ENCODE results near the gene HPGD.

HPGD gene
- 6.8 to 56.9 (median 22.8) reads per million in 17 experiments for total RNA-seq

DNA sequence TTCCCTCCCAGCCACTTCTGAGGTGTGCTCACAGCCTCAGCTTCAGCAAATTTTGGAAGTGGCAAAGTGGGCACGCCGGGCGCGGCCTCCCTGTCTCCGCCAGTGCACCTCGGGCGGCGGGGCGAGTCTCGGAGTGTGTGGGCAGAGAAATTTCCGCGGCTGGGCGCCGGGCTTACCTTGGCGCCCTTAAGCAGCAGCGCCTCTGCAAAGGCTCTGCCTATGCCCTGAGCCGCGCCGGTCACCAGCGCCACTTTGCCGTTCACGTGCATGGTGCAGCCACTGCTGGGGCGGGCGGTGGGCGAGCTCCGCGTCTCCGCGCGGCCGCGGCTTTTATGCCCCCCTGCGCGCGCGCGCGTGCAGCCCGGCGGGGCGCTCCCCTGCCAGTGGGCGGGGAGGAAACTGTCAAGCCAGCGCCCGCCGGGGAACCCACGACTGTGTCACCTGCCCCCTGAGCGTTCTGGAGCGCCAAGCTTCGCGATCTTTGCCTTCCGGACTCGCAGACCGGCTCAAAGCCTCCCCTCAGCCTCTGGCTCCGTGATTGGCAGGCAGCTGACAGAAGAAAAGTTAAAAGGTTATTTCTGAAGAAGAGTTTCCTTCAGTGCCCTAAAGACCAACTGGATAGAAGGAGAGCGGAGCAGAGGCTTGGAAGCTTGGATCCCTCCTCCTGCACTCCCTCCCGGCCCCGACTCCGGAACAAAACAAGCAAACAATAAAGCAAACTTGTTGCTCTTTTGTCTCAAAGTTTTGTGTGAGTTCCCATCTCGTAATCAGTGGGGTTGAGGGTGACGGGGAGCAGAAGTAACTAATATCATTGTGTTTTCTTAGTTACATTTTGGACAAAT, at the start of gene HPGD:
HPGD (minus strand) TSS at position 306 of the 842 bp plus-strand sequence; CDS start at position 269, 37 bp downstream.
- DNase-seq = peak; percentile 75 to 85 (median 80)

DNA sequence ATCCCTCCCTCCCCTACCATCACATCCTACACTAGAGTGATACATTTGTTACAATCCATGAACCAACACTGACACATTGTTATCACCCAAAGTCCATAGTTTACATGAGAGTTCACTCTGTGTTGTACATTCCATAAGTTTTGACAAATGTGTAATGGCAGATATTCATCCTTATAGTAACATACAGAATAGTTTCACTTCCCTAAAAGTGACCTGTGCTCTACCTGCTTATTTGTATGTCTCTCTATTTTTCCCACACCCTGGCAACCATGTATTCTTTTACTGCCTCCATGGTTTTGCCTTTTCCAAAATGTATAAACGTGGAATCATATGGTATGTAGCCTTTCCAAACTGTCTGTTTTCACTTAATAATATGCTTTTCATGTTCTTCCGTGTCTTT, 42.2 kb upstream of the HPGD start:
- DNase-seq = no peak

DNA sequence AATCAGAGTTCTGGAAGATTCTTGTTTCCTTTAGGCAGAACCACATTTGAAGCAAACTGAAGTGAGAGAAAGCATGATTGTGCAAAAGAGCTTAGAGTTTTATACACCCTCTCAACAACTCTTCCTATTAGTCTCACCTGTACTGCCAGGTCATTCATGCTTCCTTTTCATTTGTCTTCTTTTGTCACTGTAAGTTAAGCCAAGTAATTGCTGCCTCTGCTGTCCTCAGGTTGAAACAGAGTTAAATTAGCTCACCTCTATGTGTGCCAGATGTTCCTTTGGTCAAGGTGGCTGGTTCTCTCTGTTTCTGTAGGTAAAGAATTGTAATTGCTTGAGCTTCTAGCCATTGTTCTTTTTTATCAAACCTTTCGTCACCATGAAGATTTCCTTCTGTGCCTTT, 41.1 kb upstream of the HPGD start:
- DNase-seq = no peak

DNA sequence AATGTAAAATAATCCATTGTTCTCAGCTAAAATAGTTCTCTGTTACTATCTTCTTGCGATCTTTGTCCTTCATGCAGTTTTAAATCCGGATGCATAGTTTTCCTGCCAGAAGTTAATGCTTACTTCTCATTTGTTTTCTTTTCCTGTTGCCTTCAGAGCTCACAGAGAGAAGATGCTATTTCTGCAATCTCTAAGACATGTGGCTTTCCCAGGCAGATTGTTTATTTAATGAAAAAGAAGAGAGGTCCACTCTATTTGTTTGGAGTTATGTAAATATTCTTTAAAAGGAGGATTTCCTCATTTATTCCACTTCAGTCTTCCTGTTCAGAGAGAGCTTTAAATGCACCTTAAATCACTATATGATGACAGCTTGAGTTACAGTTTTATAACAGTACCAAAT, 39.3 kb upstream of the HPGD start:
- no peak for DNase-seq

DNA sequence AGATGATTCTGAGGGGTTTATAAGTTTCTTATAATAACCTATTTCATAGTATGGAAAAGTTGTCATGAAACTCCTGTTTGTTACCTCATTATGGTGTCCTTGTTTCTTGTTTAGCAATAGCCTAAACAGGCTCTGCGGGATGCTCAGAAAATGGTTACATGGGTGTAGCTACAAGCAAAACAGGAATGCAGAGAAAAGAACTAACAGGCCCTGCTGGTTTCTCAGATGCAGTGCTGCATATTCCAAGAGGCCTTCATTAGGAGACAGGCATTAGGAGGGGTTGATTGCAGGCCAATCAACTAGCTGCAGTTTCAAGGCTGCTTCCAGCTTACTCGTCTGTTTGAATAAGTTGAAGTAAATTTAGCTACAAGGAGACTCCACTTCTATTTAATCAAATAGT, 37.6 kb upstream of the HPGD start:
- DNase-seq = no peak

DNA sequence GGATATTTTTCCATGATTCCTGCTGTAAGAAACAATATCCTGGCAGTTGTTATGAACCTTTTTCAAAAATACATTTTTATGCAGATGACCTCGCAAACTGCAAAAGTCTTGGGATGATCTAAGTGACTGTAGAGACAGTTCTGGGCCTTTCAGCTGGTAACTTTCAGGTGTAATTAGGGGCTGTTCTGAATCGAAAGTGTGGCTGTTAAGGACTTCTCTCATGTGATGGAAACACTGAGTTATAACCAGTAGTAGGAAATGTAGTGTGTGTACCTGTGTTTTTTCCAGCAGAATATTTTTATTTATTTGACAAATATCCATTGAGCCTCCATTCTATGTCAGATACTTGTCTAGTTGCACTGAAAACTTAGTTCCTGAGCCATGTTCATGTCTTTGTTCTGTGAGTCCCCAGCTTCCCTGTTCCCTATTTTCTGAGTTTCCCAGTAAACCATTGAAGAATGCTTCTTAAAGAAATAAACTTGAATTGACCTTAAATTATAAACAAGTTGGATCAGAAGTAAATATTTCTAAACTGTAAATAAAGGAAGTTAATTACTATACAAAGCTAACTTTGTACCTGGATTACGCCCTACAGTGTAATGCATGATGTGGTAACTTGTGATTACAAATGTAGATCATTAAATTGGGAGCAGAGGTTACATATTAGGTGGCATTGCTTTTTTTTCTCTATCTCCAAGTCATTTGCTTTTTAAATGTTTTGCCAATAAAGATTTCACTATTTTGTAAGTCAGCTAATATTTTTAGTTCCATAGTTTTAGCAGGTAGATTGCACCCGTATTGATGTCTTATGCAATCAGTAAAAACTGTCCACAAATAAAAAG, 33.7 kb upstream of the HPGD start:
- no peak for DNase-seq

DNA sequence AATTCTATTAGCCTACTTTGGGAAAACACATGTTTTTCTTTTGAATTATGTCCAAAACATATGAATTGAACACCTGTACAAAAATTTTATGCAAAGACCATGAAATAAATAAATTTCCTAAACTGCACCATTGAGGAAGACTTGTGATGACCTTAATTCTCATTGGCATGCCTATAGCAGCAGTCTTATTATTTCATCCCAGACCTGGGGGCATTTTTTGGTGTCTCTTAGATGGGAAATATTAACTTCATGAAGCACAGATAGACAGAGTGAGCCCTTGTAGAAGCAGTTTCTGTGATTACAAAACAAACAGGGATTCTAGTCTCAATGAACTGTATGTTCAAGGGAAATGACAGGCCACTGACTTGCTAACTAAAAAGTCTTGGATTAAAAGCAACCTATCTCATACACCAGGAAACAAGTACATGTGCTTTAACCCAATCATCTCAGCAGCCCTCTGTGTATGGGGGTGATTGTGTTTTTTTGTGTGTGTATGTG, 32.0 kb upstream of the HPGD start:
- DNase-seq = no peak

DNA sequence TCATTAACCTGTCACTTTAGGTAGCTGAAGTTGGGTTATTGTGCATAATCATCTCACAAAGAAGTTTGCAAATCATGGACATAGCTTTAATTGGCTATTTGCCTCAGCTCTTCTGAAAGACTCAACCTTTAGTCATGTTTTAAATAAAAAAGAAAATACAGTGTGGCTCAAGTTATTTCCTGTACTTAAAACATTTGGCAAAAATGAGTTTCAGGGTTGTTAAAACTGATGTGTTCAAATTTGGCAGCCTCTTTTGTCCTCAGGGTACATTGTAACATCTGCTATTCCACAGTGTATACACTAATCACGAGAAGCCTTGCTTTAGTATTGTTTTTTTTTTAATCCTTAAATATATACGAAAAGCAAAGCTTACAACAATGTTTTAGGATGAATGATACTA, 31.5 kb upstream of the HPGD start:
- DNase-seq = no peak

DNA sequence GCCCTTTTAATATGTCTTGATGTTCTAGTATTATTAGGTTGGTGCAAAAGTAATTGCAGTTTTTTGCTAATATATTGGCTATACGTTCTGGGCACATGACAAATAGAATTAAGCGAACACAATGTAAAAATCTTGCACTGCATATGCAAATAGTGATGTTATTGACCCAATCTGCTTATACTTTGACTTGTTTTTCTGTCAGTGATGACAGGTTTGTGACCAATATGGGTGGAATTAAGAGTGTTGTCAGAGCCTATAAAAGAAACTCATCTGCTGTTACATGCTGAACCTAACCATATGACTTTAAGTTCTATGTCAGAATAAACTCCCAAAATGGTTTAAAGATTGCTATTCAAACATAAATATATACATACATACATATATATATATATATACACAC, 30.7 kb upstream of the HPGD start:
- no peak for DNase-seq

DNA sequence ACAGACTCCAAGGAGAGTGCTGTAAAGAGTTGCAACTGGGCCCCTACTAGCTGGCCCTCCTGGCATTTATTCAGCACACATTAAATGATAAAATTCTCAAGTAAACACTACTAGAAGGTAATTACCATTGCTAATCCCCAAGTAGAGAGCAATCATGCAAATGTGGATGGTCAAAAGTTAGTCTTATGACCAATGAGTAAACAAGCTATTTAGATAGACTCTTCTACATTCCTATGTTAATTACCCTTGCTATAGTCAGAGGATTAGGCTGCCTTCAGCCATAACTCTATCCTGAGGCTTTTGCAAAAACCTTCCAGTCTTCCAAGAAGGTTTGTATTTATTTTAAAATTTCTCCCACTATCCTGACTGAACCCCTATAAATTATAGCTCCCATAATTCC, 28.3 kb upstream of the HPGD start:
- no peak for DNase-seq

DNA sequence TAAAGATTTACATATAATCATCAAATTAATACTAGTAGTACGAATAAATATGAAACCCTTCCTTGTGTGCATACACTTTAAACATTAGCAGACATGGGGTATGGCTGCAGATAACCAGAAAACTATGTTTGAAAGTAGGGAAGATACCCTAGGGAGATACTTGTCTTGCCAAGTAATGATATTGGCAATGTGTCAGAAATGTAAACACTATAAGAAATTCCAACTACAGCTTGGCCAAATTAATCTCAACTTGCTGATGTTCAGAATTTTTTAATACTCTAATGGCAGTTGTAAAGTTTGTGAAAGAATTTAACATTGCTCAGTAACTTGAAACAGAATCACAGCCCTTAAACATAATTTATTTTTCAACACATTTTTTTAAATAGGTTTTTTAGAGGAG, 27.4 kb upstream of the HPGD start:
- no peak for DNase-seq

DNA sequence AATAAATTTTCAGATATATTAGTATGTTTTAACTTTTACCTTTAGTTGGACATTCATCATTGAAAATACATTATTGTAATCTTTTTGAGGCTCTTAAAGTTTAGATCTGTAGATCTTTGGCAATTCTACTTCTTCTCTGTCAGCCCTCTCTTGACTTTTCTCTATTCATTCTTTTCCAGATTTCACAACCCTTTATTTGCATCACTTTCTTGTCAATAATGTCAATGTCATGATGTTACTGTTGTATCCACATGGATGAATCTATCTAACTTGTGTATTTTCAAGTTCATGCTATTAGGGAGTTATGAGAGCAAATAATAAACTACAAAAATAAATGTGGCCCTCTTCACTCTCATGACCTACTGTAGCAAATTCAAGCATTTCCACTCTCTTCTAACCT, 23.0 kb upstream of the HPGD start:
- DNase-seq = no peak

DNA sequence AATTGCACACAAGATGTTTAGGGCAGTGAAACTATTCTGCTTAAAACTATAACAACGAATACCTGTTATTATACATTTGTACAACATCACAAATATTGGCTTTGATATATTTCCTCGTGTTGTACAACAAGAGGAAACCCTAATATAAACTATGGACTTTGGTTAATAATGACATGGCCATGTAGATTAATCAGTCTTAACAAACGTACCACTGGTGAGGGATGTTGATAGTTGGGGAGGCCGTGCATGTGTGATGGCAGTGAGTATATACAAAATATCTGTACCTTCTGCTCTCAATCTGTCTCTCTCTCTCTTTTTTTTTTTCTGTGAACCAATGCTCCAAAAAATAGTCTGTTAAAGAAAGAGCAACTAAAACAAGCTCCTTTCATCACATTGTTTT, 22.2 kb upstream of the HPGD start:
- no peak for DNase-seq

DNA sequence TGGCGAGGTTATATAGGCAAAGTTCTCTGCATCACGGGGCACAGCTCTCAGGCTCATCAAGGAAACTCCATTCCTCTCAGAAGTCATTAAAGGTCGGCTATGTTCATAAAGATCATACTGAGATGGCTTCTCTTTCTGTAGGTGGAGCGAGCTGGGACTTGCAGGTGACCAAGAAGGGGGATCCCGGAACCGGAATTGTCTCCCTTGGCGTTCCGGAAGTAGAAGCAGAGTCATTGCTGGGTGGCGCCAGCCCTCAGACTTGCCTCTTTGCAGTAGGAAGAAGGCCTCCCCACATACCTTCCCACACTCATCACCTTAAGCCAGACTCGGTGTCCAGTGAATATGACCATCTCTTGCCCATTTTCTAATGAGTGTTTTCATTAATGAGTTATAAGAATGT, 17.9 kb upstream of the HPGD start:
- no peak for DNase-seq

DNA sequence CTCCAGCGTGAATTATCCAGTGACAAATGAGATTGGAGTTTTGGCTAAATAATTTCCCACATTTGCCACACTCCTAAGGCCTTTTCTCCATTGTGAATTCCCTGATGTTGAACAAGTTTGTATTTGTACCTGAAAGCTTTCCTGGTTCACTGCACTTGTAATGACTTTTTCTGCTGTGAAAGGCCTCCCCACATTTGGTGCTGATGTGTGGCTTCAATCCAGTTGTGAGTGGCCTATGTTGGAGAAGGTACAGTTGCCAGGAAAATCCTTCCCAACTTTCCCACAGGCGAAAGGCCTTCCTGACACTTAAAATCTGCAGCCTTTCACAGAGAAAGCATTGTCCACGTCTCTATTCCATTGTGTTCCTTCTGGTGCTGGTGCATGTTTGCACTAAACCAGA, 17.3 kb upstream of the HPGD start:
- DNase-seq = no peak

DNA sequence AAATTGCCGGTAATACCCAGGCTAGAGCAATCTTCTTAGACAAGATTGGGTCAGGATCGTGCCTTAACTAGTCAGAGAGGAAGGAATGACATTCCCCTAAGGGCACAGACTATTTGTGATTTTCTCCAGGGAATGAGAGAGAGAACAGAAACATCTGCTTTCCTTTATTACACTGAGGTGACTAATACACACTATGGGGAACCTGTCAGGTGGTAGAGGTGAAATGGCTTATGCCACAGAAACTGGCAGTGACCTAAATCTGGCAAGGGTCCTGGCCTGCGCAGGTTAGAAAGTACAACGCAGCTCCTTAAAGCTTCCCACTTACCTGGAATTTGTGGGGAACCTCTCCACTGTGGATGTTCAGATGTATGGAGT, 16.6 kb upstream of the HPGD start:
- no peak for DNase-seq

DNA sequence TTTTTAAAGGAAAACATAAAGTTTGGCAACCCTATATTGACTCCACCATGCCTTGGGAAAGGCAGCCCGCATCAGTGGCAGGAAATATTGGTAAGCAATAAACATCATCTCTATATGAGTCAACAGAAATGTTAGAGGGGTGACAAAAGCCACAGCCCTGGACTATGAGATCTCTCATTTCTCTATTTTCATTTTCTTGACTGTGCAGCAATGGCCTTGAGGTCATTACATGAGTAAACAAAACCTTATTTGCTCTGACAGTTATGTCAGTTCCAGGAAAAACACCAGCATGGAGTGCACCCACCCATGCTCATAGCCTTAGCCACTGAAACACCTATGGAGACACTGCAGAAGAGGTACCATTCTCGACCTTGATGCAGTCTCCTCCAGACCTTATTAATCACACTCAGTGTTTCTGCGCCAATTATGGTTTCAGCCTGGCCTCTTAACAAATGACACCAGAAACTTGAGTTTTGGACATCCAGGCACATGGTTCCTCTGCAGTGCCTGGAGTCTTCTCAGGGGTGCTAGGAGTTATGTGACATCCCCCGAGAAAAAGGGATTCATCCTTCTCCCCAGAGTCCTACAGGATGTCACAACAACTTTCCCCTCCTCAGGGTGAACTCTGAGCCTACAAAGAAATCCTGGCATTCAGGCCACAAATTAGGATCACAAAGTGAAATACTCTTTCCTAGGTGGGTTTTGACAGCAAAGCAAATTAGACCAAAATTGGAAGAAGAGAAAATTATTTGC, 16.0 kb upstream of the HPGD start:
- peak in 3 of 4 experiments; percentile 17 to 45 (median 39) for DNase-seq

DNA sequence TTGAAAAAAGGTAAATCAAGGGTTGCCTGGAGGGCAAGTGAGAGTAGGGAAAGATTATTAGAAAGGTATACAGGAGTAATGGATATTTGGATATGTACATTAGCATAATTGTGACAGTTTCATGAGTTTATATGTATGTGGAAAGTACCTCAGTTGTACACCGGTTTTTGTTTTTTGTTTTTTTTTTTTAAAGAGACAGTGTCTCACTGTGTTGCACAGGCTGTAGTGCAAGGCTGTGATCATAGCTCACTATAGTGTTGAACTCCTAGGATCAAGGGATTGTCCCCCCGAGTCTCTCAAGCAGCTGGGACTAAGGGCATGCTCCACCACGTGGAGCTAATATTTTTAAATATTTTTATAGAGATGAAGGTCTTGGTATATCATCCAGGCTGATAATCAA, 15.3 kb upstream of the HPGD start:
- no peak for DNase-seq

DNA sequence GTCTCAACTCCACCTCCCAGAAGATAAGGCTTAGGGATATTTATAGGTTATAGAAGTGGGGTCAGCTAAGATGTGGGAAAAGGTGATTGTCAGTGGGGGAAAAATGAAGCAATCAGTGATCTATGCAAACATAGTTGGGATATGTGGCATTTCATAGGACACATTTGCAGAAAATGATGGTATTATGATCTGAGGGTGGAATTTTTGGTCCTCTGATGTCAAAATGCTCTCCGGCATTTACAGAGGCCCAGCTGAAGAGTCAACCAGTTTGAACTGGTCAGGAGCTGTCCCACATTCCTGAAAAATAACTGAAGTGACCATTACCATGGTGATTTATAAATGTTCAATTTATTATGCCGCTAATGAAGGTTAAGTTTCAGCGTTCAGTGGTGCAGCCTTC, 12.2 kb upstream of the HPGD start:
- DNase-seq = no peak

DNA sequence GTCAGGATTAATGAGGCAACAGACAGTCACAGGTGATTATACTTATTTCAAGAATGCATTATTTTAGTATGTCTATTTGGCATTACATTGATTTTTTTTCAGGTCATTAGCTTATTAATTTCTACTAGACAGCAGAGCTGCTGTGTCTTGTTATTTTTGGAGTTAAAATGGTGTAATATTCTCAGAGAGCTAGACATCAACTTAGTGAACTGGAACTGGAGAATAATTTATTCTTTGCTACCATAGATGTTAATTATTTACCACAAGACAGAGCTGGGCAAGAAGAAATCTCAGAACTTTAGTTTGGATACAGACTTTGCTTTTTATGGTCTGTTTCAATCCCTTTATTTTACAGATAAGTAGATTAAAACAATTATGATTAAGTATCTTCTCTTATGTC, 10.2 kb upstream of the HPGD start:
- DNase-seq = no peak

DNA sequence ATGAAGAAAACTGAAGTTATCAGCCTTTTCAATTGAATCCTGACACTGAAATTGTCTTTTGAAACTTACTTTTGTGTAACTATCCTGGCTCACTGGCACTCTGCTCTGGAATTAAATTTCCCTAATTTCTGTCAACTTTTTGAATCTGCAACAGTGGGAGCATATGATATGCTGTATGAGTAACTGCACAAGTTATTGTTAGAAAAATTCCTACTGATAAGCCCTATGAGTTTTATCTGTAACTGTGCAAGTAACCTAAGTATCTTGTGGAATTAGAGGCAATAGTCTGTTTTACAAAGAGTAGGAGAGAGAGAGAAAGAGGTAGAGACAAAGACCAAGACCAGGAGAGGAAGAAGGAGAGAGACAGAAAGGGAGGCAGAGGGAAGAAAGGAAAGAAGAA, 9.2 kb upstream of the HPGD start:
- DNase-seq = no peak

DNA sequence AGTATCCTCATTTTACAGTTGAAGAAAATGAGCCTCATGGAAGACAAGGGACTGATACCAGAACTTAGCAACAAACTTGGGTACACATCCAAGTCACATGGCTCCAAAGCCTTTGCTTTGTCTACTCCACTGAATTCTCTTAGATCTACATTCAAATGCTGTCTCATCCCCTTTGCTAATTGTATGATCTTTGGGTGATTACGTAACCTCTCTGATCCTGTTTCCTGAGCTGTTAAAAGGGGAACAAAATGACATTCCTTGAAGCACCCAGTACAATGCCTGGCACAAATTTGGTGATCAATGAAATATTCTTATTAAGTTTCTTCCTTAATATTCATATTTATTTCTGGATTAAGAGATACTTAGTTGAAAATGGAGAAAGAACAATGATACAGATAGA, 5.9 kb upstream of the HPGD start:
- DNase-seq = peak; percentile 12 to 66 (median 36)

DNA sequence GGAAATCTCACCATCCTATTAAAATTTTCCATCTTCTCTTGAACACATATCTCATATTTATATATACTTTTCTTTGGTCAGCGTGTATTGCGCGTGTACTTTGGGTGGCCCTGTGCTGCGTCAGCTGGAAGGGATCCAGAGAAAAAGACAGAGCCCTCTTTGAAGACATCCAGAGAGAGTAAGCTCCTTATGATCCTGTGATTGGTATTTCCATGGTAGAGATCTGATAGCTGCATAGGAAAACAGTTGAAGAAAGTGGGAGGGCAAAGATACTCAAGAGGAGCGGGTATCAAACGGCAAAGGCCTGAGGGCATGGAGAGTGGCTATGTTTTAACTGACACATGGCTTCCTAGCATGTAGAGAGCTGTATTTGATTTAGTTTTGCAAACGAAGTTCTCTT, 4.4 kb upstream of the HPGD start:
- DNase-seq = no peak

Measured in suppressor macrophage (primary cell).